Activated T-cell treated with anti-CD3 and anti-CD28 coated beads for 48 hours (primary cell): ENCODE data around the gene PPIP5K1.
"Not testable (repeated sequence)": the region's sequence is repeated elsewhere in the genome, so short reads cannot be mapped to it uniquely, and the experiment has no call there.

Experiments used
- DNase-seq: peaks from one replicate; pipeline ENCODE4 v3.0.0-alpha.2; 2020; ENCODE audit warnings: low read depth

PPIP5K1 gene

DNA sequence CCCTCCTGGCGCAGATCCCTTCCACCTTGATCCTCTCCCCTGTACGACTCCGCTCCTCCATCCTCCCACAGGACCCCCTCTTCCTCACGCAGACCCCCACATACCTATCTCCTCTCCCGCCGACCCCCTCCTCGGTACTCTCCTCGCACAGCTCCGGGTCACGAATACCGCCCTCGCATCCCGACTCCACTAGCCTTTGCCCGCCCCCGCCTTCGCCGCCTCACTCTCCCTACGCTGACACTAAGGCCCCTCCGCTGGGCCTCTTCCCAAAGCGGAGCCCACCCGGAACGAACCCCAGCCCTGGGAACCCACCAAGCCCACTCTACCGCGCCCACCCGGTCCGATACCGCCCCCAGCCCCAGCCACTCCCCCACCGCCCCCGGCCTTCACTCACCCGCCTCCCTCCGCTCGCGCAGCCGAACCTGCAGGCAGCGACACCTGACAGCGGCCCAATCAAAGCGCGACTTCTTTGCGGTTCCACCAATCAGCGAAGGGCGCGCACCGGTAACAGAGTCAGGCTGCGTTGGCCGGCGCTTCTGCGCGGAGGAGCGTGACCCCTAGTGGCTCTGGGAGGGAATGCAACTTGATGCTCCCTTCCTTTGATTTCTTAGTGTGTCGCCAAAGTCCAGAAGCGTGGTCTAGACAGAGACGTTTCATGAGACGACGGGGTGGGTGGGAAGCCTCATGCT is at the start of gene PPIP5K1:
PPIP5K1 (minus strand) TSS at position 431 of the 689 bp plus-strand sequence. CDS start 5,704 bp downstream, outside the sequence.
- not testable (repeated sequence) for DNase-seq

GRCh38 chr15:43638464-43639204 is 48.6 kb upstream of the PPIP5K1 start:
- not testable (repeated sequence) for DNase-seq

DNA sequence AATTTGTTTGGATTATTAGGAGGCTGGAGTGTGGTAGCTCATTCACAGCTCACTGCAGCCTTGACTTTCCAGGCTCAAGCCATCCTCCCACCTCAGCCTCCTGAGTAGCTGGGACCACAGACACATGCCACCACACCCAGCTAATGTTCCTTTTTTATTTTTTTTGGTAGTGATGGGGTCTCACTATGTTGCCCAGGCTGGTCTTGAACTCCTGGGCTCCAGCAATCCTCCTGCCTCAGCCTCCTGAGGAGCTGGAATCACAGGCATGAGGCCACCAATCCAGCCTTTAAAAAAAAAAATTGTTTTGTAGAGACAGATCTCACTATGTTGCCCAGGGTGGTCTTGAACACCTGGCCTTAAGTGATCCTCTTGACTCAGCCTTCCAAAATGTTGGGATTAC is 36.9 kb upstream of the PPIP5K1 start:
- not testable (repeated sequence) for DNase-seq

- DNase-seq = no peak
These were observed 35.1 kb upstream of the PPIP5K1 start for GRCh38 chr15:43625106-43625505.

DNA sequence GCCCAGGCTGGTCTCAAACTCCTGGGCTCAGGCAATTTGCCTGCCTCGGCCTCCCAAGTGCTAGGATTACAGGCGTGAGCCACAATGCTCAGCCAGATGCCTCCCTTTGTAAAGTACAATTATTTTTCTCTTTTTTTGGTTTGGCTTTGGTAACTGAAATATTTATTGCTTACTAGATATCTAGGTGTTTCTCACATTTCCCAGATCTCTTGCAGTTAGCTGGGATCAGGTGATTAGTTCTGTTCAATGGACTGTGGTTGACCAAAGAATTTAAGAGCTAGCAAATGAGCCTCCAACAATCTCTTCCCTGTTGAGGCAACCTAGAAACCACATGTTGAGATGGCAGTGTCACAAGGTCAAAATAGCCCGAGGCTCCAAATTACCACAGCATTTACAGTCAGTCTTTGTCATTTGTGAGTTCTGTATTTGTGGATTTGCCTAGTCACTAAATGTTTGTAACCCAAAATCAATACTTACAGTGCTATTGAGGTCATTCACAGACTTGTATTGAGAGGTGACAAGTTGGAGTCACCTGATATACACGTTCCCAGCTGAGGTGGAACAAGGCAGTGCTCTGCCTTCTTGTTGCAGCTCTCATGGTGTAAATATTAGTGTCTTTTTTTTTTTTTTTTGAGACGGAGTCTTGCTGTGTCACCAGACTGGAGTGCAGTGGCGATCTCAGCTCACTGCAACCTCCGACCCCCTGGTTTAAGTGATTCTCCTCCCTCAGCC is 32.2 kb upstream of the PPIP5K1 start:
- DNase-seq = not testable (repeated sequence)

DNA sequence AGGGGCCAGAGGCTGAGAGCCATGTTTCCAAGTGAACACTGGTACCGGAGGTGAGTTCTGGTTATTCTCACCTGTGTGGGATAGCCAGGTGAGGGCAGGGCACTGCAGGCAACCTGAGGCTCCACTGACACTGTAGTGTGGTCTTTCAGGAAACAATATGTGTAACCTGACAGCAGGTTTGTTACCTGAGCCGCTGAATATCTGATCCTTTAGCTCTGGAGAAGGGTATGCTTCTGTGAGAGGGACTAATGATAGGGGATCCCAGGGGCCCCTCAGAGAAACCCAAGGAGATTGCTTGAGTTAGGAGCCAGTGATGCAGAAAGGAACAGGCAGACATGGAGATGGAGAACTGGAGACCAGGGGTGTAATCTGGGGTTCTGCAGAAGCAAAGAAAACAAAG is 28.7 kb upstream of the PPIP5K1 start, which contains the start of gene STRC:
STRC (minus strand) TSS at position 101 of the 400 bp plus-strand sequence; CDS start at position 23, 78 bp downstream.
- DNase-seq = not testable (repeated sequence)

DNA sequence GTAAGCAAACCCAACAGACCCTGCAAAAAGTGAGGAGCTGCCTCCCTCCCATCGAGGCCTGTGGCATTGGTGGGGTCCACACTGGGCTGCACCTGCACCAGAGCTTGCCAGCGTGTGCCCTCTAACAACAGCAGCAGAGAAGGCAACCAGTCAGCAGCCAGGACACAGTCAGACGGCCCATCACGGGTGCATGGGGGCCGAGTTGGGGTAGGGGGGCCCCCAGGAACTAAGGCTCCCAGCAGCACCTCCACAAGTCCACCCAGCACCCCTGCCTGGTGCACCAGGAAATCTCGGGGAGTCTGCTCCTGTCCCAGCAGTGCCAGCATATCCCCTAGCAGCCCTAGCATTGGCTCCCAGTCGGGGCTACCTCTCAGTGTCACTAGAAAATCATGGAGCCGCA is 27.7 kb upstream of the PPIP5K1 start:
- not testable (repeated sequence) for DNase-seq

GRCh38 chr15:43602233-43602632 is 12.2 kb upstream of the PPIP5K1 start:
- DNase-seq = not testable (repeated sequence)

DNA sequence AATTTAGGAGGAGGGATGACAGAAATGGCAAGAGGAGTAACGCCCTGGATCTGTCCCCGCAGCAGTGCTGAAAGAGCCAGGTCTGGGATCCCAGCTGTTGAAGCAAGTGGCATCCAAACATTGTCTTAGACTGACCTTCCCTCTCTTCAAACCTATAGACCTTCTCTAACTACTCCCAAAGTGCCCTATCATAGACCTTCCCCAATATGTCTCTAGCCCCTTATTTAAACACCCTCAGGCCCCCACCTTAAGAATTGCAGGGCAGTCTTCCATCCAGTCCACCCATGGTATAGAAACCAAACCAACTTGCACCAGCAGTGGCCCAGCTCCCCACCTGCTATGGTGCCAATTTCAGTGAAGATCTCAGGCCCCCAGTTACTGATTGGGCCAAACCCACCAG is 10.2 kb upstream of the PPIP5K1 start:
- not testable (repeated sequence) for DNase-seq

DNA sequence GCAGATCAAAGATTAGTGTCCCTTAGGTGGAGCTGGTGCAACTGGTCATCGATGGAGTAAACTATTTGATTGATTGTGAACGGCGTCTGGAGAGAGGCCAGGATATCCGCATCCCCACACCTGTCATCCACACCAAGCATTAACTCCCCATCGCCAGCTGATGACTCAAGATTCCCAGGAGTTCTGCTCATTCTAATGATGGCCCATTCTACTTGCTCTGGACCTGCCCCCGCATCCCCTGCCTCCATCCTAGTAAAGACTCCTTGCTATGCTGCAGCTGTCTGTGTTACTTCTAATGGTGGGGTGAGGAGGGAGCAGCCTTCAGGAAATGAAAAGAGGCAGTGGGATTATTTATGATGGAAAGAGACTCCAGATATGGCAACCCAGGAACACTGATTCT is 9.1 kb upstream of the PPIP5K1 start:
- DNase-seq = not testable (repeated sequence)

DNA sequence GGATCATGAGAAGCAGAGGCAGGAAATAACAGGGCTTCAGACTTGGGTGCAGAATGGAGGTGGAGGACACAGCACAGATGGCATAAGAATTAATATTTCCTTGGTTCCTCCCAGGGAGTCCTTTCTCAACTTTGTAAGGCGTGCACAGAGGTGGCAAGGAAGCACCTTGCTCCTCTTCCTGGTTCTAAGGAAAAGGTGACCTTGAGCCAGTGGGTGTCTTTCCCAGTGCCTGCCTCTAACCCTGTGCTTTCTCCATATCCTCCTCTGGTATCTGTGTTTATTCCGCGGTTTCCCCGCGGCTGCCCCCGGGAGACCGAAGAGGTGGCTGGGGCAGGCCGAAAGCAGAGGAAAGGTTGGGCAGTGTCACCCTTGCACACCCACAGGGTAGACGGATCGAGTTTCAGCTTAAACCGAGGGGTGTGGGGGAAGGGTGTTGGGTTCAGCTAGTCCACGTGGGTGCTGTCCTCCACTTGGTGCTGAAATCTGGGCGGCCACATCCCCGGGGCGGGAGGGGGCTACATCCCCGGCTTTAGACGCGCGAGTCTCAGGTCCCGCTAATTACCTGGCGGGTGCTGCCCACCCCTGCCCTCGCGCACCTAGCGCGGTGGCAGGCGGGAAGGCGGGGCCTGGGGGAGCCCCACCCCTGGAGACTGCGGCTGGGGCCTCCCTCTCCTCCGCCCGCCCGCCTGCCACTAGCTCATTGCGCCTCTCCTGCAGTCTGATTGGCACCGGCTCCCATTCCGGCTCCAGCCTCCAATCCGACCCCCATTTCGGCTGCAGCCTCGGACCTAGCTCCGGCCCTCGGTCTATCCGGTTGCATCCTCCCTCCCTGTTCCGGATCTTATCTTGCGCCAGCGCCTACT is 3.6 kb upstream of the PPIP5K1 start, which contains the start of gene CKMT1B:
CKMT1B (plus strand) TSS at position 700 of the 863 bp plus-strand sequence. CDS start 192 bp downstream, outside the sequence.
- not testable (repeated sequence) for DNase-seq

- not testable (repeated sequence) for DNase-seq
These were observed 2.8 kb upstream of the PPIP5K1 start for GRCh38 chr15:43592841-43593240.

DNA sequence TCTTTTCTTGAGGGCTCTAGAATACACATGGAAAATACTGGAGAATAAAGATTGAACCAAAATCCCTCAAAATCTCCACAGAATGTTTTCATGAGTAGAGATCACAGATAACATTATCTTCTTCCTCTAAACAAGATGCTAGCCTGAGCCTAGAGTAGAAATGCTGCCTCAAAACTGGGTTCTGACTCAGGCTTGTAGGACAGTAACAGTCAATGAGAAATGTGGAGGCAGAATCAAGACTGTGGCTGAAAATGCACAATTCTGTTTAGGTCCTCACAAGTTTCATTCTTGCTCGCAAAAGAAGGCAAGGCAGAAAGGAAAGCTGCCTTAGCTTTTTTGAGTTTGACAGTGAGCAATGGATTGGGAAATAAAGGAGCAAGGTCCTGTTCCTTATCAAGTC is 15.4 kb downstream of the PPIP5K1 start:
- not testable (repeated sequence) for DNase-seq

- DNase-seq = not testable (repeated sequence)
These were observed 23.4 kb downstream of the PPIP5K1 start for GRCh38 chr15:43566615-43567014.

GRCh38 chr15:43563793-43564192 is 26.2 kb downstream of the PPIP5K1 start:
- not testable (repeated sequence) for DNase-seq

- not testable (repeated sequence) for DNase-seq
These were observed 27.3 kb downstream of the PPIP5K1 start for GRCh38 chr15:43562753-43563152.

DNA sequence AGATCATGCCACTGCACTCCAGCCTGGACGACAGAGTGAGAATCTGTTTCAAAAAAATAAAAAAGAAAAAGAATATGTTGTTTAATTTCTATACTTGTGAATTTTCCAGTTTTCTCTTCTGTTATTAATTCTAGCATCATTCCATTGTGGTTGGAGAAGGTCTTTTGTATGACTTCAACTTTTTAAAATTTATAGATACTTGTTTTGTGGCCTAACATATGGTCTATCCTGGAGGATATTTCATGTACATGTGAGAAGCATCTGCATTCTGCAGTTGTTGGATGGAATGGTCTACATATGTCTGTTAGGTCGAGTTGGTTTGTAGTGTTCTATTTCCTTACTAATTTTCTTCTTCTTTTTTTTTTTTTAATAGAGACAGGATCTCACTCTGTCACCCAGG is 37.0 kb downstream of the PPIP5K1 start:
- DNase-seq = no peak

- no peak for DNase-seq
These were observed 37.8 kb downstream of the PPIP5K1 start for GRCh38 chr15:43552256-43552655.

DNA sequence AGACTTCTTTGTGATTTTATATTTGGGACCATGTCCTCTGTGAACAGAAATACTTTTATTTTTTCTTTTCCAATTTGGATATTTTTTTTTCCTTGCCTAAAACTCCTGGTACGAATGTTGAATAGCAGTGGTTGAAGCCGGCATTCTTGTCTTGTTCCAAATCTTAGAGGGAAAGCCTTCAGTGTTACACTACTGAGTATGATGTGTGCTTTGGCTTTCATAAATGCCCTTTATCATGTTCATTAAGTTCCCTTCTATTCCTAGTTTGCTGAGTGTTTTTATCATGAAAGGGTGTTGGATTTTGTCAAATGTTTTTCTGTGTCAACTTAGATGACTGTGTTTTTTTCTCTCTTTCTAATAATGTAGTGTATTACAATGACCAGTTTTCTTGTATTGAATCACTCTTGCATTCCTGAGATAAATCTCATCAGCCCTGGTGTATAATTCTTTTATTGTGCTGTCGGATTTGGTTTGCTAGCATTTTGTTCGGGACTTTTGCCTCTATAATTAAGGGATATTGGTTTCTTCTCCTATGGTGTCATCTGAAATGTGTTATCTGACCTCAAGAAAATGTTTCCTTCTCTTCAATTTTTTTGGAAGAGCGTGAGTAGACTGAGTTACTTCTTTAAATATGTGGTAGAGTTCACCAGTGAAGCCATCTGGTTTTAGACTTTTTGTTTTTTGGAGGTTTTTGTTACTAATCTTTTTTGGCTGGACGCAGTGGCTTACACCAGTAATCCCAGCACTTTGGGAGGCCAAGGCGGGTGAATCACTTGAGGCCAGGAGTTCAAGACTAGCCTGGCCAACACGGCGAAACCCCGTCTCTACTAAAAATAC is 39.3 kb downstream of the PPIP5K1 start:
- no peak for DNase-seq

GRCh38 chr15:43547539-43547938 is 42.5 kb downstream of the PPIP5K1 start:
- DNase-seq = no peak
